A172 (cell line): Measurements from ENCODE around the gene SSRP1. TPM values are rescaled to one million over a fixed set of nuclear protein-coding genes. Genes with fewer than 3 reads are reported as not detected.

Experiments used
- DNase-seq: peaks from one replicate; pipeline ENCODE4 v3.0.0-alpha.2; 2015; ENCODE audit warnings: low spot score
- total RNA-seq: library from RNA; depleted of rRNA; stranded (reverse); fragments of >200 nt; shearing (Covaris generic); gene quantifications from 2 replicates; pipeline ENCODE4 v1.2.3, GENCODE V29; 2014

SSRP1 gene
- total RNA-seq, 1 experiment from 2014 or later: 167 TPM

GRCh38 chr11:57314221-57314973, 21.3 kb downstream of the SSRP1 start:
- no peak for DNase-seq

DNA sequence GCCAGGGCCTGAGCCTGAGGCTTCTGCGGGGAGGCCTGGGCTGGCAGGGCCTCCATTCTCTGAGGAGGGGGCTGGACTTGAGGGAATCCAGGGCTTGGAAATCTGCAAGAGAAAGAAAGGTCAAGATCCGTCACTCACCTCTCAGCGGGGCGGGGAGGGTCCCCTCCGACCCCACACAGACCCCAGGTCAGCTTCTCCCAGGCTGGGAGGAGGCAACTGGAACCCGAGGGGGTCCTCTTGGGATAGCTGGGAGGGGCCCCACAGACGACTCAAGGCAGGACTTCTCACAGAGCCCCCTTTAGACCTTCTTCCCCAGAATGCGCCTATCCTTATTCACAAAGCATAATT, 21.9 kb downstream of the SSRP1 start:
- DNase-seq: no peak

- no peak for DNase-seq
These were observed 22.5 kb downstream of the SSRP1 start for GRCh38 chr11:57313071-57313787.

- DNase-seq: no peak
These were observed 23.1 kb downstream of the SSRP1 start for GRCh38 chr11:57312511-57313021.

GRCh38 chr11:57311109-57311936, 24.4 kb downstream of the SSRP1 start:
- DNase-seq: peak; percentile 95

DNA sequence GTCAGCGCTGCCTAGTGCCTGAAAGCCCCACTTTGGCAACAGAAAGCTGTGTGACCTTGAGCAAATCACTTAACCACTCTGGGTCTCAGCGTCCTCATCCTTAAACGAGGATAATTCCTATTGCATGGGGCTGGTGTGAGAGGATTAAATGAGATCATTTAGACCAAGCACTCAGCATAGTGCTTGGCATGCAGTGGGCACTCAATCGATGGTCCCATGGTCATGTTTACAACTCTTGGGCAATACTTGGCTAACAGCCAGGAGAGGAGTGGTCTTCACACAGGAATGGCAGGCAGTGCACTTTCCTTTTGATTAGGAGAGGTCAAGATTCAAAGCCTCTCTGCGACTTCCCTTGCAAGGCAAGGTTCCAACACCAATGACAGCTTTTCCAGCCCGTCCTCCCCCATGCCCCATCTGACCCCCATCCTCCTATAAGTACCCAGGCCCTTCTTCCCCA, 25.0 kb downstream of the SSRP1 start:
- no peak for DNase-seq

GRCh38 chr11:57310091-57310490, 25.6 kb downstream of the SSRP1 start:
- DNase-seq: no peak

DNA sequence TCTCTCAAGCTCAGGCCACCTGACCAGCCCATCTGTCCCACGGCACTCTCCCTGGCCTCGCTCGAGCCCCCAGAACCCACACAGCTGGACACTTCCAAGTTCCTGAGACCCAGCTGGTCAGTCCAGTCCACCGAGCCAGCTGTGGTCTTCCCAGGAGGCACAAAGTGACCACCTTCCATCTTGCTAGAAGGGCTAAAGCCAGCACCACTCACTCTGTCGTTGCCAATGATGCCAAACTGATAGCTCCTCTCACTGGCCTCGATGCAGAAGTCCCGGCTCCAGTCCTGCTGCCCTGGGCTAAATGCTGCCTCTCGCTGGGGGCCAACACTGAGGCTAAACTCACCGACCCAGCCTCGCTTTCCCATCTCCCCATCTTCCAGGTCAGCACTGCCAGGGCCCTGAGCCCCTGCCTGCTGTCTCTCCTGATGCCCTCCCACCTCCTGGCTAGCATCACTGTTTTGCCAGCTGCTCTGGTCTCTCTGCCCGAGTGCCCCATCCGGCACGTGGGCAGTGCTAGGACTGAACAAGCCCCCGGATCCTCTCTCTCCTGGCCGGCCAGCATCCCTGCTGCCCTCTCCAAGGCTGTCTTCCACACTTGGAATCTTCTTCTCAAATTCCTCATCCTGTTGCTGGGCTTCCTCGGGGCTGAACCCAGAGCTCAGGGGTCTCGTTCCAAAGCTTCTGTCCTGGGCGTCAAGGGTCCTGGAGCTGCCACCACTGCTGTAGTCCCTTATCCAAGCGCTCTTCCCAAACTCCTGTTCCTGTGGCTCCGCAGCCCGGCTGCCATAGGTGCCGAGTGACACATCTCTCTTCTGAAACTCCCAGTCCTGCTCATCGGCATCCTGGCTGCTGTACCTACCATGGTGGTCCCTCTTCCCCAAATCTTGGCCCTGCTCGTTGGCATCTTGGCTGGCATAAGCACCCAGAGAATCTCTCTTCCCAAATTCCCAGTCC, 26.3 kb downstream of the SSRP1 start:
- DNase-seq: no peak

DNA sequence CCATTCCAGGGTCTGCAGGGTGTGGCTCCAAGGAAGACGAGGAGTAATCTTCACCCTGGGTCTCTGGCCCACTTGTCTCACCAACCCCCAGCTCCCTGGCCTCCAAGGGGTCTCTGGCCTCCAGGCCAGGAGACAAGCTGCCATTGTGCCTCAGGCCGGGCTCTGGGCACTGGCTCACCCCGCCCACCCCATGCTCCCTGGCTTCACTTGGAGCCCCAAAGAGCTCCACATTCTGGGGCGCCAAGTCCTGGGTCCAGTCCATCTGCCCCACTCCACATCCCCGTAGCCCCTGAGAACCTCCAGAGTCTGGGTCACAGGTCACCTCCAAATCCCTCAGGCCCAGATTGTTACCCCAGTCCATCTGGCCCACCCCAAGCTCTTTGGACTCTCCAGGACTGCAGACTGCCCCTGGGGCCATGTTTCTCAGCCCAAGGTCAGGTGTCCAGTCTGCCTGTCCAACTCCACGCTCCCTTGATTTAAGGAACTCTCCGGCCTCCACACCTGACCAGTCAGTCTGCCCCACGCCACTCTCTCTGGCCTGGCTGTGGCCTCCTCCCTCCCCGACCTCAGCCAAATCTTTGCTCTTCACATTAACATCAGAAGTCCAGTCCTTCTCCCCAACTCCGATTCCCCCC, 27.1 kb downstream of the SSRP1 start:
- no peak for DNase-seq

DNA sequence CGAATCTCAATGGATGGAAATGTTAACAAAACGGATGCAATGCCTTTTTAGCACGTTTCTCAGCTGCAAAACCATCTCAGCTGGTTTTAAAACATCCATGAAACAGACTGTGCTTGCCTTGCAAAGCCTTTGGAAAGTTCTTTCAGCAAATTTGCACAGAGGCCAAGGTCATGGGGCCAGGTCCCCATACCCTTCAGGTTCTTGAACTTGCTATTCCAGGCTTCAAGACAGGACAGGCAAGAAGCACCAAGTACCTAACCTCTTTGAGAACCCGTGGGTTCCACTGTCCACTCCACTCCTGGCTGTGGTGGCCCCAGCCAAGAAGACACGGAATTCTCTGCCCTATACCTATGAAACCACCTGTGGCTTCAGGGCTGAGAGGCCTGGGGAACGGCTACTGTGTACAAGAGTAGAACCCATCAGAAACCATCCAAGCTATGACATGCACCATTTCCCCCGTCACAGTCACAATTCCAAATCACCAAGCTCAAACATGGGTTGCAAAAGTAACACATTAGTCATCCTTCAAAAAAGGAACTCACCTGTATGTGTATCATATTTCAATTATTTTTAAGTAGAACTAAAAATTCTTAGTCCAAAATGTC, 27.9 kb downstream of the SSRP1 start:
- no peak for DNase-seq

DNA sequence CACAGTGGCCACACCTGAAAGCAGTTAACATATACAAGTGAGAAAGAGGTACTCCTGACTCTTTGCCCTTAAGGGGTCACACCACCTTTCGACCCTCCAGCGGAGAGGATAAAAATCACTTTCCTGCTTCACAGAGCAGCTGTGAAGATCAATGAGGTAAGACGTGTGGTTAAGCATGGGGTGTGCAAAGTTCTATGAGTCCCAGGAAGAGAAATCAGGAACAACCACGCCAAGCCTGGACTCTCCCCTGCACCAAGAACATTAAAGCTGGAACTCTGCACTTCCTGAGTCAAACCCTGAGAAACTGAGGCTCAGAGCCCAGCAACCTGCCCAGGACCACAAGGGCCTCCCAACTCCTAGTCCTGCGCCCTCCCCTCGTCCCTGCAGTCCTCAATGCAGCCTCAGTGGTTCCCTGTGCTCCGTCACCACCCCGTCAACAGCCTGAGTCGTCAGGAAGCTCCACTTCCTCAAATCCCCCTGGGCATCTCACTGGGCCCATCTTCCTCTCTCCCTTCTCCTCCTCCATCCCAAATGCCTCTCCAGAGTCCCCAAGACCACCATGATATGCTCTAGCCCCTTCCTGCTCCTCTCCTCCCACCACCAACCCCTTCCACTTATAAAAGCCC, 28.6 kb downstream of the SSRP1 start:
- no peak for DNase-seq

- no peak for DNase-seq
These were observed 29.4 kb downstream of the SSRP1 start for GRCh38 chr11:57306161-57306876.

- DNase-seq: no peak
These were observed 30.2 kb downstream of the SSRP1 start for GRCh38 chr11:57305523-57305922.

GRCh38 chr11:57303990-57304579, 31.6 kb downstream of the SSRP1 start:
- peak; percentile 79 for DNase-seq

DNA sequence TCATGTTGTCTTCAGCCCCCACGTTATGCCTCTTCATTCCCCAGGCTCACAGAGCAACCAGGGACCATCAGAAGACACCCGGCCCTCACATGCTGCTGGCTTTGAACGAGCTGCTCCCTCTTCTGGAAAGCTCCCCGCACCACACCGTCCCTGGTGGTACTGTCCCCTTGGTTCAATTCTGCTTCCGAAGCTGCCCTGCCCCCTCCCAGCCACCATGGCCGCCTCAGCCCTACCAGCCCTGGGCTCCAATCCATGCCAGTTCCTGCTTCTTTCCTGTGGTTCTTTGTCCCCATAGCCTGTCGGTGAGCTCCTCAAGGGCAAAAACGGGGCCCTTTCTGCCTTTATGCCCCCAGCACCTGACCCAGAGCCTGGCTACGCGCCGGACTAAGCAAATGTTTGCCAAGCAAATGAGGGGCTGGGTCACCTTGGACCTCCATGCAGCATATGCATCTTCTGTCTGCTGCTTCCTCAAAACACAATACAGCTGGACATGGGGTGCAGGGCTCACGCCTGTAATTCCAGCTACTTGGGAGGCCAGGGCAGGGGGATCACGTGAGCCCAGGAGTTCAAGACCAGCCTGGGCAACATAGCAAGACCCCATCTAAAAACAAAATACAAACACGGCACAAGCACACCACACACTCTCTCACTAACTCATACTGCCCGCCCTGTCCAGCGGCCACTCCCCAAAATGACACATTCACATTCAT, 32.3 kb downstream of the SSRP1 start:
- DNase-seq: peak; percentile 51

GRCh38 chr11:57302489-57302888, 33.2 kb downstream of the SSRP1 start:
- no peak for DNase-seq

DNA sequence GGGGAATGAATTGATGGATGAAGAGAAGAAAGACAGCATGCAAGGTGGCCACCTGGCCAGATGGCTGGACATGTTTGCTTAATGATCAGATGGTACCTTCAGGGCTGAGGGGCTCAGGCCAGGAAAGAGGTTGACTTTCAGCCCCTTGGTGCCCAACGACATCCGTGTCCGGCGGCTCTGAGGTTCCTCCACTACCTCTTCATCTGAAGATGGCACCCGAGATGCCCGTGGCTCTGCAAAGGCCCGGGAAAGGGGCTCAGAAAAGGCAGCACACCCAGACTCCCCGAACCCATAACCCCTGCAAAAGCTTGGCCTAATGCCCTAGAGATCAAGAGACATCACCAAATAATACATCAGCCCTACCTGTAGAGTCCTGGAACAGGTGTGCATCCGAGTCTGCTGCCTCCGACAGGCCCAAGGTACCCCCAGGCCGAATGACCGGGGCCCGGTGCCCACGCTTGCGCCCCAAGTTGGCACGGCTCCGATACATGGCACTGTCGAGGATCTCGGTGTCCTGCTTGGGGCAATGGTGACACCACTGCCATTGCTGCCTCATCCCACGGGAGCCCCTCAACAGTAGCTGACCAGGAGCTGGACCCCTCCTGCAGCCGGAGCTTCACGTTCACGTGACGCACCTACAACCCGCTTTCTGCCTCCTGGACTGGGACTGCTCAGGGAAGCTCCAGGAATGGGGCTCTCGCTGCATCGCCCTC, 33.8 kb downstream of the SSRP1 start:
- no peak for DNase-seq
